Fibroblast of skin of left biceps (primary cell): Measurements from ENCODE around the gene PLEKHN1.

Source experiments
- DNase-seq, 2 experiments: peaks; one replicate each; pipeline ENCODE4 v3.0.0-alpha.2; 2013; ENCODE audit warnings: low read depth in 2 of 2

PLEKHN1 gene

GRCh38 chr1:1024149-1024770, 58.0 kb downstream of the PLEKHN1 start:
- DNase-seq: no peak

GRCh38 chr1:1024771-1025699, 58.8 kb downstream of the PLEKHN1 start:
- no peak for DNase-seq
